ENCODE measurements around the gene XPA. TPM values are rescaled to one million over a fixed set of nuclear protein-coding genes. Genes with fewer than 3 reads are reported as not detected.

The XPA gene
- total and polyA plus RNA-seq, 10 donors: 11.4 to 24.2 (median 16.0) TPM

DNA sequence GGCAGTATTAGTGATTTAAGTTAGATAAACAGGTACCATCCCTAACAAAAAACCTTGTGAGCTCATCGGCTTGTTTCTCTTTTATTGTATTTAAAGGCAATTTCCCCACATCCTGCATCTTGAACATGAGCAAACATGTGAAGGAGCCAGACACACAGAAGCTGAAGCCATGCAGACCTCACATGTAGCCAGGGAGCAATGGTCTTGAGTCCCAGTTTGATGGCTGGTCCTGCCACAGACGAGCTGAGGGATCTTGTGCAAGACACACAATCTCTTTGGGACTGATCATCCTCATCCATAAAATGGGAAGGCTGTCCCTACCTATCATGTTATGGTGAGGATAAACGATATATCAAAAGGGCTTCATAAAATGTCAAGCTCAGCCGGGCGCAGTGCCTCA, 29.6 kb upstream of the XPA start:
- Histone ChIP-seq H3K27ac (no peak overlapping the region), H3K9me3 (no peaks in the 10 kb centered on the region), H3K27me3 (replicated peaks in 1 of 7) (peaks cover 0 to 16% (median 0%) of the 10 kb centered on the region in 7 donors), H3K4me3 (no peak overlapping the region), H3K36me3 (no peaks in the 10 kb centered on the region), H3K4me1 (no peaks in the 10 kb centered on the region)
- 87 to 93% (median 88%) methylated on average over 5 of the region's 5 CpGs for WGBS, 5 donors
- no peak for DNase-seq
- intact Hi-C loops (cut with DNase I; ENCODE audit: low total_unique reads): no loop called here
- TF ChIP-seq, protein P1, sequence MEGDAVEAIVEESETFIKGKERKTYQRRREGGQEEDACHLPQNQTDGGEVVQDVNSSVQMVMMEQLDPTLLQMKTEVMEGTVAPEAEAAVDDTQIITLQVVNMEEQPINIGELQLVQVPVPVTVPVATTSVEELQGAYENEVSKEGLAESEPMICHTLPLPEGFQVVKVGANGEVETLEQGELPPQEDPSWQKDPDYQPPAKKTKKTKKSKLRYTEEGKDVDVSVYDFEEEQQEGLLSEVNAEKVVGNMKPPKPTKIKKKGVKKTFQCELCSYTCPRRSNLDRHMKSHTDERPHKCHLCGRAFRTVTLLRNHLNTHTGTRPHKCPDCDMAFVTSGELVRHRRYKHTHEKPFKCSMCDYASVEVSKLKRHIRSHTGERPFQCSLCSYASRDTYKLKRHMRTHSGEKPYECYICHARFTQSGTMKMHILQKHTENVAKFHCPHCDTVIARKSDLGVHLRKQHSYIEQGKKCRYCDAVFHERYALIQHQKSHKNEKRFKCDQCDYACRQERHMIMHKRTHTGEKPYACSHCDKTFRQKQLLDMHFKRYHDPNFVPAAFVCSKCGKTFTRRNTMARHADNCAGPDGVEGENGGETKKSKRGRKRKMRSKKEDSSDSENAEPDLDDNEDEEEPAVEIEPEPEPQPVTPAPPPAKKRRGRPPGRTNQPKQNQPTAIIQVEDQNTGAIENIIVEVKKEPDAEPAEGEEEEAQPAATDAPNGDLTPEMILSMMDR (IDR thresholded peaks at IDR 0.05 in 8 of 11, conservative IDR thresholded peaks at IDR 0.05 in 3 of 11): no peak
- no peak for TF ChIP-seq POLR2AphosphoS5 (IDR thresholded peaks at IDR 0.05)
- TF ChIP-seq POLR2A (IDR thresholded peaks at IDR 0.05): no peak

DNA sequence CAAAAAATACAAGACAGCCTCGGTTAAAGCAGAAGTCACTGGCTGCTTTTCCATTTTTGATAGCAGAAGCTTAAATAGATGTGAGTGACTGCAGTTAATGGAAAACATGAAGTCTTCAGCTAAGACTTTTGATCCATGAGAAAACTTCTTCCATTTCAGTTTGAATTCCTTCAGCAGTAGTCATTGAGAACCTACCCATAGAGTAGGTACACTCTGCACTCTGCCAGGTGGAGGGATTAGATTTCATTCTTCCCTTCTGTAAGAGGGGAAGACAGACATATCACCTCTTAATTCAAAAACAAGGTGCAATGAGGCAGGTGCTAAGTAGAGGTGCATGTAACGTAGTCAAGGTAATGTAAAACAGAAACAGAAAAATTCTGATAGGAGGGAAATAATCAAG, 26.7 kb upstream of the XPA start:
- peaks cover 0 to 9% (median 7%) of the 10 kb centered on the region in 8 donors for H3K9me3 ChIP-seq
- no peaks in the 10 kb centered on the region for H3K4me1 ChIP-seq
- intact Hi-C loops (cut with DNase I; ENCODE audit: low total_unique reads): no loop called here
- H3K27ac ChIP-seq: no peak overlapping the region
- H3K36me3 ChIP-seq: no peaks in the 10 kb centered on the region
- no peak for DNase-seq
- H3K27me3 ChIP-seq (replicated peaks in 1 of 7): peaks cover 0 to 30% (median 0%) of the 10 kb centered on the region in 7 donors
- 49 to 58% (median 53%) methylated on average over 2 of the region's 2 CpGs for WGBS, 5 donors
- TF ChIP-seq, protein P1 (IDR thresholded peaks at IDR 0.05 in 8 of 11, conservative IDR thresholded peaks at IDR 0.05 in 3 of 11): no peak
- H3K4me3 ChIP-seq: no peak overlapping the region

DNA sequence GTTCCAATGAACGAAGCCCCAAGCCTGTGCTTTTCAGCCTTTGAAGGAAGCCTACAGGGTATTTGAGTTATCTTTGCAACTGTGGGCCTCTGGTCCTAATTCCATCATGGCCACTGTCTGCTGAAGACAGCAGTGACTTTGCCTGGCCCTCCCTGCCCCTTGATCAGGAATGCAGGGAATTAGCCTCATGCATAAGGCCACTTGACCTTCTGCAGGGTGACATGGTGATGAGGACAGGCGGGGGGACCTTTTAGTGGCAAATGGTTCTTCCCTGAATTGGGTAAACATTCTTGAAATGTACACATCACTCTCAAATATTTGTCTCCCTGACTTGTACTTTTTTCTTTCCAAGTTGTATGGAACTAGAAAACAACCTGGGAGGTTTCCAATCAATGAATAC, 25.2 kb upstream of the XPA start:
- peaks cover 0 to 30% (median 0%) of the 10 kb centered on the region in 7 donors for H3K27me3 ChIP-seq (replicated peaks in 1 of 7)
- intact Hi-C loops (cut with DNase I; ENCODE audit: low total_unique reads): no loop called here
- no peak for DNase-seq
- peaks cover 0 to 9% (median 7%) of the 10 kb centered on the region in 8 donors for H3K9me3 ChIP-seq
- H3K36me3 ChIP-seq: no peaks in the 10 kb centered on the region
- 46 to 85% (median 57%) methylated on average over 2 of the region's 2 CpGs for WGBS, 5 donors
- no peak overlapping the region for H3K27ac ChIP-seq
- H3K4me1 ChIP-seq: no peaks in the 10 kb centered on the region
- no peak overlapping the region for H3K4me3 ChIP-seq
- TF ChIP-seq POLR2A (IDR thresholded peaks at IDR 0.05) (no peak), POLR2AphosphoS5 (IDR thresholded peaks at IDR 0.05) (no peak)
- TF ChIP-seq, protein P1 (IDR thresholded peaks at IDR 0.05 in 8 of 11, conservative IDR thresholded peaks at IDR 0.05 in 3 of 11): no peak

DNA sequence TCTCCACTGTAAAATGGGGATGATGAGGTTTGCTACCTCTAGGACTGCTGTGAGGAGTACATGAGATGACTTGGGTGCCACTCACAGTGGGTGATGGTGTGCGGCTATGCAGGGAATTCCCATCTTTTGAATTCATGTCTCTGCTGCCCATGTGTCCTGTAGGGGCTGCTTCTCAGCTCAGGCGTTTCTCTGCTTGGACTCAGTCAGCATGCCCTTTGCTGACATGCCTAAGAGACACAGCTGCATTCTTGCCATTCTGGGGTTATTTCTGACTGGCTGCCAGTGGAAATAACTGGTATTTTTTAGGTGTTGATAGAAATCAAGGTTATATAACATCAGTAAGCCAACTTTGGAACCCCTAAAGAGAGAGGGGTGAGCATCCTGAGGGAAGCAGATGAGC, 24.3 kb upstream of the XPA start:
- H3K9me3 ChIP-seq: peaks cover 0 to 9% (median 7%) of the 10 kb centered on the region in 8 donors
- no peak overlapping the region for H3K4me3 ChIP-seq
- WGBS, 5 donors: 72 to 100% (median 88%) methylated on average over 2 of the region's 2 CpGs
- H3K36me3 ChIP-seq: no peaks in the 10 kb centered on the region
- TF ChIP-seq, protein P1 (IDR thresholded peaks at IDR 0.05 in 8 of 11, conservative IDR thresholded peaks at IDR 0.05 in 3 of 11): no peak
- no peak for TF ChIP-seq POLR2AphosphoS5 (IDR thresholded peaks at IDR 0.05)
- no peak for TF ChIP-seq POLR2A (IDR thresholded peaks at IDR 0.05)
- H3K27ac ChIP-seq: no peak overlapping the region
- intact Hi-C loops (cut with DNase I; ENCODE audit: low total_unique reads): no loop called here
- no peaks in the 10 kb centered on the region for H3K4me1 ChIP-seq
- peaks cover 0 to 30% (median 0%) of the 10 kb centered on the region in 7 donors for H3K27me3 ChIP-seq (replicated peaks in 1 of 7)
- DNase-seq: no peak

All from spleen (tissue), 11 donors.